Astrocyte of the spinal cord (primary cell): ENCODE results near the gene AMPD3.
A peak's percentile ranks its signal among the peaks of the same experiment; 100 is the strongest.

ENCODE experiments used
- DNase-seq: peaks from one replicate; pipeline ENCODE4 v3.0.0; 2011; ENCODE audit warnings: low read depth, low spot score
- H3K4me3 ChIP-seq: 2 replicates; pipeline ENCODE4 v1.5.1; 2011; ENCODE audit warnings: low read depth, mild to moderate bottlenecking, low read length, moderate library complexity
- in situ Hi-C: cut with HindIII; loops from 2 replicates; pipeline ENCODE4 v1.10.0; 2017; ENCODE audit warnings: low sequenced_read_pairs
- TF ChIP-seq, protein P1 (sequence below): IDR thresholded peaks from 2 replicates; pipeline ENCODE4 v1.5.1; 2012; ENCODE audit warnings: low read depth, mild to moderate bottlenecking, low read length, inconsistent platforms

The AMPD3 gene

DNA sequence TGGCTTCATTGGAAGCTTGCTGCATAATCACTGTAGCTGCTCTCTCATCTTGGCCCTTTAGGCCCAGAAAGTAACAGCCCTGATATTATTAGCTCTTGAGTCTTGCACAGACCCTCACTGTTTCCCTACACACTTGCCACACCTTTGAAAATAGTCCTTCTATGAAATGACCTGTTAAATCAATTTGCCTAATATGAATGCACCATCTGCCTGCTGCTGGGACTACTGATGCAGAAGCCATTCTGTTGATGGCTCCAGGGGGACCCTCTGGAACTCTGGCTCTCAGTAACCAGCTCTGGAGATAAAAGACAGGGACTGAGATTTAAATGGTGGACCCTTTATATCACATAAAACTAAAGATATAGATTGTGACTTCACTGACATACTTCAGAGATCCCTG lies 14.7 kb upstream of the AMPD3 start:
- TF ChIP-seq, protein P1, sequence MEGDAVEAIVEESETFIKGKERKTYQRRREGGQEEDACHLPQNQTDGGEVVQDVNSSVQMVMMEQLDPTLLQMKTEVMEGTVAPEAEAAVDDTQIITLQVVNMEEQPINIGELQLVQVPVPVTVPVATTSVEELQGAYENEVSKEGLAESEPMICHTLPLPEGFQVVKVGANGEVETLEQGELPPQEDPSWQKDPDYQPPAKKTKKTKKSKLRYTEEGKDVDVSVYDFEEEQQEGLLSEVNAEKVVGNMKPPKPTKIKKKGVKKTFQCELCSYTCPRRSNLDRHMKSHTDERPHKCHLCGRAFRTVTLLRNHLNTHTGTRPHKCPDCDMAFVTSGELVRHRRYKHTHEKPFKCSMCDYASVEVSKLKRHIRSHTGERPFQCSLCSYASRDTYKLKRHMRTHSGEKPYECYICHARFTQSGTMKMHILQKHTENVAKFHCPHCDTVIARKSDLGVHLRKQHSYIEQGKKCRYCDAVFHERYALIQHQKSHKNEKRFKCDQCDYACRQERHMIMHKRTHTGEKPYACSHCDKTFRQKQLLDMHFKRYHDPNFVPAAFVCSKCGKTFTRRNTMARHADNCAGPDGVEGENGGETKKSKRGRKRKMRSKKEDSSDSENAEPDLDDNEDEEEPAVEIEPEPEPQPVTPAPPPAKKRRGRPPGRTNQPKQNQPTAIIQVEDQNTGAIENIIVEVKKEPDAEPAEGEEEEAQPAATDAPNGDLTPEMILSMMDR = no peak
- DNase-seq = no peak
- in situ Hi-C loops = no loop called here
- no peak overlapping the region for H3K4me3 ChIP-seq

DNA sequence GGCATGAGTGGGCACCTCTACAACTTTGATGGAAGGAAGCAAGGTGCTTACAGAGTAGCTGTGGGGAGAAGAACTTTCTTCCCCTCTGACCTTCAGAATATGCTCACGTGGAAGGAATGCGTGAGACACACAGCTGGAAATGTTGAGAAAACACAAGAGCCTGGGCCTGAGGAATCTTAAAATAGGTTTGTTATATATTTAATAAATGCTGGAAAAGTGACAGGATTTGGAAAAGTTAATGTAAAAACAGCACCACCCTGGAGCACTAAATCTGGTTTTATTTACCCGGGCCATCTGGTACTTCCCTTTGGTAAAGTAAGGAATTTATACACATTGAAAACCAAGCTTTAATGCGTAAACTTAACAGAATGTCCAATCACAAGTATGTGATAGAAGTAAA lies 14.0 kb upstream of the AMPD3 start:
- no peak overlapping the region for H3K4me3 ChIP-seq
- TF ChIP-seq, protein P1 = no peak
- peak; percentile 32 for DNase-seq
- in situ Hi-C loops = no loop called here

DNA sequence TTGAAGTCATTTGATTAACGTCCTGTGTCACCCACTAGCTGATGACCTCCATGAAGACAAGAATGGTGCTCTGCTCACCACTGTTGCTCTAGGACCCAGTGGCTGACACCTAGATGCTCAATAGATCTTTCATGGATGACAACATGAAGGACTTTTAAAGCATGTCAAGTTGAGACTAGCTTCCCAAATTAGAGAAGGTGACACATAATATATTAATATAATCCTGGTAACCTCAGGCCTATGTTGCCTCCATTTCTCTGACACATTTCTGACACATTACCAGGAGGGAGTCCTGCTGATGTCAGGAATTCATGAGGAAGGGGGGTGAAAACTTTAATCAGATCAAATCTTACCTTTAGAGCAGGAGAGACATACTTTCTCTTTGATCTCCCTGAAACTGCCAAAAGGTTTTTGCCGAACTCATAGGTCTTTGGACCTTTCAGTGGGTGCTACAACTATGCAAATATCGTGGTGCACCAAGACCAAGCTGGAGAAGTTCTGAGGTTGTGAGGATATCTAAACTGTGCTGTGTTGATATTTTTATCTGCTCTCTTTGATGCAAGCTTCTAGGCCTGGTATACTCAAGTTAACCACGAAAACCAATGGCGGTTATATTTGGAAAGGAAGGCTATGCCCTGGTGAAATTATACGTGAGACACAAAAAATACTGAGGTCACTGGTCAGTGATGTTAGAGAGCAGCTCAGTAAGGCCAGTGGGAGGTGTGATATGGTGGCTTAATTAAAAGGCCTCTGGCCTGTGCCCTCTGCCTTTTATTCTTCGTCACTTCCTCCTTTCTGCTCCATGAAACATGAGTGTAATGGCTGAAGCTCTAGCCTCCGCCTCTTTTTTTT lies 13.2 kb upstream of the AMPD3 start:
- H3K4me3 ChIP-seq = no peak overlapping the region
- DNase-seq = peak; percentile 19
- TF ChIP-seq, protein P1 = no peak
- in situ Hi-C loops = no loop called here

DNA sequence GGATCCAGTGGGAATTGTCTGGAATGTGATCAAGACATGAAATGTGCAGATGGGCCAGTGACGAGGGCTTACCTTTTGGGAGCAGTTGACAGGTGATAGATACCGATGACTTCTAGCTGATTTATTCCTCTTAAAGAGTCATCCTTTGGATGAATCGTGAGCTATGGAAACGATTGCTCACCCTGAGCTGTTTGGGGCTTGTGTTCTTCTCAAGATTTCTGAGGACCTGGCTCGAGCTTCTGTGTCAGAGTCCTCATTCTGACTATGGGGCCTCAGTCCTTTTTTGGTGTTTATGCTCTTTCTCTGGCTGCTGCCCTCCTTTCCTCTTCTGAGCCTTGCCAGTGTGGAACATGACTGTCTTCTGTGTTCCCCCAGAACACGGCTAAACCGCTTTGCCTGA lies 11.9 kb upstream of the AMPD3 start:
- H3K4me3 ChIP-seq = no peak overlapping the region
- in situ Hi-C loops = no loop called here
- DNase-seq = no peak
- TF ChIP-seq, protein P1 = no peak

DNA sequence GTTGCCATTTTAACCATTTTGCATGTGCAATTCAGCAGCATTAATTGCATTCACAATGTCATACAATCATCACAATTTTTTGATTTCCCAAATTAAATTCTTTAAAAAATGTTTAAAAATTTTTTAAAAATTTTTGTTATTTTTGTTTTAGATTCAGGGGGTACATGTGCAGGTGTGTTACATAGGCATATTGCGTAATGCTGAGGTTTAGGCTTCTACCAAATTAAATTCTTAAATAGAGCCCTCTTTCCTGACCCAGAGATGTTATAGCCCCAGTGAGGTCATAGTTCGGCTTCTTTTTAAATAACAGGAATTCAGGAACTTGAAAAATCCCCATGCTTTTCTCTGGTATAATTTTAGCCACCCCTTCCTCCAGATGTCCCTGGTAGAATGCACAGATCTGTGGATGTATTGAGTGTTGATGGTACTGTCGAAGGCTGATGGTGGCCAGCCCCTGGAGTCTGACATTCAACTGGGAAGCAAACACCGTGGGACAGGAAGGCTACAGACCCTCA lies 11.3 kb upstream of the AMPD3 start:
- H3K4me3 ChIP-seq = no peak overlapping the region
- TF ChIP-seq, protein P1 = no peak
- in situ Hi-C loops = no loop called here
- no peak for DNase-seq

DNA sequence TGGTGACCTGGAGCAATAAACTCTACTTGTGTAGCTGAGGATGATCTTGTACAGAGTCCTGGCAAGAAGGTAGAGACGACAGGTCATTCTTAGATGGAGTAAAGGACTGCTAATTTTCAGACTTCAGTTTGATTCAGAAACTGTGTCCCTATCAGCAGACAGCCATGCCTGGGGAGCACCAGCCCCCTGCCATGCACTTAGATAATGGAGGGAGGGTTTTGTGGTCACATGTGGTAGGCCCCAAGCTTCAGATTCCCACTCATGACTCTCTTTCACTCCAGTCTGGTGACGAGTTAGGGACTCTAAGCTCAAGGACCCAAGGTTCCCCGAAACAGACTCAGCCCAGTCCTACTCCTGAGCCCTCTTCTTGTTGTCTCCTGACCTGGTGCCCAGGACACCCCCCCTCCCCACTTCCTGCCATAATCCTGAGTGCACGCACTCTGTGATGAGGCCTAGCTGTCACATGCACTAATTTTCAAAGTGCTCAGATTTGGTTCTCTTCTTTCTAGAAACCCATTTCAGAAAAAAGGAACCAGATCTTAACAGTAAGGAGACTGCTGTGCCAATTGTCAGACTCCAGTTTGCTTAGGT lies 10.2 kb upstream of the AMPD3 start:
- no peak overlapping the region for H3K4me3 ChIP-seq
- no peak for DNase-seq
- in situ Hi-C loops = no loop called here
- TF ChIP-seq, protein P1 = no peak
